Measurements from ENCODE around the gene SNX9.

- no peak for TF ChIP-seq CTCF (IDR thresholded peaks at IDR 0.05)
- no peak for TF ChIP-seq POLR2A (IDR thresholded peaks at IDR 0.05)
Observed at GRCh38 chr6:157840776-157841175, 17.7 kb downstream of the SNX9 start.

Measured in body of pancreas (tissue), 4 donors.